ENCODE measurements around the gene TMEM179B. TPM values are rescaled to one million over a fixed set of nuclear protein-coding genes. Genes with fewer than 3 reads are reported as not detected.

Gene TMEM179B
- total and polyA plus RNA-seq, 9 of the 15 experiments (the other 6 are each of a cell fraction or from before 2014, with no cell fraction given) = 27.7 to 105 (median 37.0) TPM

GRCh38 chr11:62787005-62787759 is at the start of gene TMEM179B (continued):
- TF ChIP-seq PKNOX1 (IDR thresholded peaks at IDR 0.05) = peak; percentile 25; the same call in 1 of the 2 replicates
- no peak; the same call in 1 of the 2 replicates for TF ChIP-seq NR2F6 (CRISPR knock-in tag; IDR thresholded peaks at IDR 0.05)
- peak; percentile 35 for TF ChIP-seq SETDB1 (IDR thresholded peaks at IDR 0.05; ENCODE audit: low read length)
- TF ChIP-seq NR3C1 (CRISPR knock-in tag; IDR thresholded peaks at IDR 0.05) = no peak; the same call in 1 of the 2 replicates
- no peak for TF ChIP-seq CC2D1A (IDR thresholded peaks at IDR 0.05)
- no peak; the same call in none of the 2 replicates for TF ChIP-seq KLF1 (tag; IDR thresholded peaks at IDR 0.05)
- peak; percentile 50; the same call in 1 of the 2 replicates for TF ChIP-seq ZNF830 (CRISPR knock-in tag; IDR thresholded peaks at IDR 0.05)
- TF ChIP-seq ESRRB (CRISPR knock-in tag; IDR thresholded peaks at IDR 0.05; ENCODE audit: borderline replicate concordance) = no peak
- no peak for TF ChIP-seq SLC30A9 (CRISPR knock-in tag; IDR thresholded peaks at IDR 0.05)
- no peak for TF ChIP-seq IFI16 (CRISPR knock-in tag; IDR thresholded peaks at IDR 0.05)
- no peak; the same call in 1 of the 2 replicates for TF ChIP-seq KLF6 (CRISPR knock-in tag; IDR thresholded peaks at IDR 0.05; ENCODE audit: borderline replicate concordance)
- no peak for TF ChIP-seq EZH2 (IDR thresholded peaks at IDR 0.05; ENCODE audit: borderline replicate concordance, low read depth, low read length)
- no peak for TF ChIP-seq SMARCA5 (IDR thresholded peaks at IDR 0.05)
- no peak for TF ChIP-seq RFX7 (CRISPR knock-in tag; IDR thresholded peaks at IDR 0.05)
- TF ChIP-seq FOXK2 (conservative IDR thresholded peaks at IDR 0.05 in 1 of 2, IDR thresholded peaks at IDR 0.05 in 1 of 2; ENCODE audit: low read depth in 2 of 2) = peak; percentile 76 to 83; a peak in 3 of 4 replicates
- no peak for TF ChIP-seq GTF3C2 (IDR thresholded peaks at IDR 0.05; ENCODE audit: borderline replicate concordance, extremely low read depth, insufficient read length)
- TF ChIP-seq KAT2B (IDR thresholded peaks at IDR 0.05; ENCODE audit: low read depth, low read length) = no peak
